SU-DHL-6 (cell line): Measurements from ENCODE around the gene HS6ST3.

Experiments
- H2AFZ ChIP-seq: fragments of 200-600 bp; sonication (generic); 2 replicates; pipeline ENCODE4 v1.6.1; 2014; ENCODE audit warnings: low read depth, mild to moderate bottlenecking, moderate library complexity, mixed read lengths, antibody characterized with exemption, low read length; ENCODE audit not compliant: severe bottlenecking
- H3F3A ChIP-seq: fragments of 200-600 bp; shearing (Covaris generic); 2 replicates; pipeline ENCODE4 v1.6.0; 2016; ENCODE audit warnings: antibody characterized with exemption, mild to moderate bottlenecking; ENCODE audit not compliant: insufficient read depth
- H3K27ac ChIP-seq: fragments of 200-600 bp; sonication (generic); 2 replicates; pipeline ENCODE4 v1.5.1; 2016; ENCODE audit warnings: low read depth, mild to moderate bottlenecking, low read length, moderate library complexity, mixed read lengths
- H3K27me3 ChIP-seq: fragments of 200-600 bp; sonication (generic), shearing (Covaris generic); 2 replicates; pipeline ENCODE4 v1.6.0; 2014; ENCODE audit warnings: mild to moderate bottlenecking, low read length
- H3K36me3 ChIP-seq: fragments of 200-600 bp; sonication (generic); 2 replicates; pipeline ENCODE4 v1.6.1; 2014; ENCODE audit warnings: mild to moderate bottlenecking, low read length, mixed read lengths
- H3K4me2 ChIP-seq: fragments of 300-600, 200-600 bp; shearing (Covaris generic), sonication (generic); 2 replicates; pipeline ENCODE4 v1.6.0; 2014; ENCODE audit warnings: low read length, low read depth, mild to moderate bottlenecking; ENCODE audit not compliant: poor library complexity, severe bottlenecking
- H3K4me3 ChIP-seq: fragments of 200-600 bp; sonication (generic); 2 replicates; pipeline ENCODE4 v1.5.1; 2014; ENCODE audit warnings: antibody characterized with exemption, low read length, mild to moderate bottlenecking, mixed read lengths; ENCODE audit not compliant: insufficient read depth, poor library complexity, severe bottlenecking
- H3K79me2 ChIP-seq: fragments of 200-600 bp; sonication (generic); 2 replicates; pipeline ENCODE4 v1.6.1; 2014; ENCODE audit warnings: mild to moderate bottlenecking, low read length, moderate library complexity; ENCODE audit not compliant: insufficient read depth
- H3K9ac ChIP-seq: fragments of 200-600 bp; sonication (generic); 2 replicates; pipeline ENCODE4 v1.7.0; 2014; ENCODE audit warnings: mild to moderate bottlenecking, low read length
- H3K9me2 ChIP-seq: fragments of 200-600 bp; sonication (generic); replicated peaks from 2 replicates; pipeline ENCODE4 v1.6.1; 2014; ENCODE audit warnings: low read length; ENCODE audit not compliant: insufficient read depth
- H3K9me3 ChIP-seq: fragments of 200-600 bp; sonication (generic); 2 replicates; pipeline ENCODE4 v1.6.1; 2014; ENCODE audit warnings: low read length, mixed read lengths; ENCODE audit not compliant: insufficient read depth
- H4K20me1 ChIP-seq: fragments of 200-600 bp; sonication (generic); 2 replicates; pipeline ENCODE4 v1.6.1; 2014; ENCODE audit warnings: low read depth, mild to moderate bottlenecking, antibody characterized with exemption, low read length, moderate library complexity, mixed read lengths
- CTCF ChIP-seq: fragments of 200-600 bp; sonication (generic); IDR thresholded peaks from one replicate; pipeline ENCODE4 v1.5.1; 2017; ENCODE audit warnings: antibody characterized with exemption, mild to moderate bottlenecking, low read length, moderate library complexity; ENCODE audit not compliant: insufficient read depth, poor library complexity, severe bottlenecking
- EZH2phosphoT487 ChIP-seq: fragments of 200-600 bp; sonication (generic), shearing (Covaris generic); conservative IDR thresholded peaks from 2 replicates; pipeline ENCODE4 v1.6.1; 2018; ENCODE audit warnings: mild to moderate bottlenecking, antibody characterized with exemption, low read length, moderate library complexity, mixed read lengths

Gene HS6ST3

GRCh38 chr13:96690998-96691397, 601.1 kb downstream of the HS6ST3 start:
- no peaks in the 10 kb centered on the region for H3K9me2 ChIP-seq

DNA sequence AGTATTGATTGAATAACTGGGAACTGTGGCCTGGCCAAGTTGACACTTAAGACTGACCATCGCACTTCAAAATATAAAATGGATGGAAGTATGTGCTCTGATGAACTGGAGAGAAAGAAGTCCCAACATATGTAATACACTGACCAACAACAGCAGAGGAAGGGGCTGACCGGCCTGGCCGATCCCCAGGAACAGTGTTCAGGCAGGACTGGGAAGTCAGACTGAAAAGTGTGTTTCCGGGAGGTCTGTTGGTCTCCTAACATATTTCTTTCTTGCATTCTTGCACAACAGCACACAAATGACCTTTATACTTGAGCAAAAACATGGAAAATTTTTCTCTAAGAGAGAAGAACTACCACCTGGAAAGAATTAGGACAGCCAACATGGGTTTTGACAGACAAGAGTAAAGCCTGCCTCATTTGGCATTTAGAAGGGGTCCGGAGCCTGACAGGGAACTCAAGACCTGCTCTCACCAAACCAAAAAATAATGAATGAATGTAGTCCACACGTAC, 606.5 kb downstream of the HS6ST3 start:
- no peaks in the 10 kb centered on the region for H3K27me3 ChIP-seq
- TF ChIP-seq CTCF (no peak), EZH2phosphoT487 (no peak)
- no peaks in the 10 kb centered on the region for H3F3A ChIP-seq
- no peak overlapping the region for H3K9ac ChIP-seq
- no peaks in the 10 kb centered on the region for H4K20me1 ChIP-seq
- H3K4me3 ChIP-seq, result no peak overlapping the region
- H3K9me3 ChIP-seq, result no peaks in the 10 kb centered on the region
- H3K79me2 ChIP-seq, result no peaks in the 10 kb centered on the region
- no peak overlapping the region for H3K27ac ChIP-seq
- H2AFZ ChIP-seq, result no peak overlapping the region
- H3K36me3 ChIP-seq, result no peaks in the 10 kb centered on the region
- no peak overlapping the region for H3K4me2 ChIP-seq
- no peaks in the 10 kb centered on the region for H3K9me2 ChIP-seq

More at GRCh38 chr13:96690998-96691397, 601.1 kb downstream of the HS6ST3 start:
- Histone ChIP-seq H3K9ac (no peak overlapping the region), H3K4me2 (no peak overlapping the region), H3K27ac (no peak overlapping the region), H3K36me3 (no peaks in the 10 kb centered on the region), H3K4me3 (no peak overlapping the region), H3F3A (no peaks in the 10 kb centered on the region), H3K27me3 (no peaks in the 10 kb centered on the region), H2AFZ (no peak overlapping the region), H3K9me3 (no peaks in the 10 kb centered on the region), H3K79me2 (no peaks in the 10 kb centered on the region), H4K20me1 (no peaks in the 10 kb centered on the region)
- TF ChIP-seq CTCF (no peak), EZH2phosphoT487 (no peak)

GRCh38 chr13:96700657-96701056, 610.8 kb downstream of the HS6ST3 start:
- H3K79me2 ChIP-seq, result no peaks in the 10 kb centered on the region
- TF ChIP-seq CTCF, result no peak
- no peak for TF ChIP-seq EZH2phosphoT487
- H3K36me3 ChIP-seq, result no peaks in the 10 kb centered on the region
- no peak overlapping the region for H3K27ac ChIP-seq
- H3F3A ChIP-seq, result no peaks in the 10 kb centered on the region
- no peaks in the 10 kb centered on the region for H3K9me2 ChIP-seq
- H2AFZ ChIP-seq, result no peak overlapping the region
- no peak overlapping the region for H3K4me3 ChIP-seq
- H4K20me1 ChIP-seq, result no peaks in the 10 kb centered on the region
- H3K4me2 ChIP-seq, result no peak overlapping the region
- H3K9me3 ChIP-seq, result no peaks in the 10 kb centered on the region
- no peak overlapping the region for H3K9ac ChIP-seq
- no peaks in the 10 kb centered on the region for H3K27me3 ChIP-seq
